IMR-90 (cell line): ENCODE results near the gene CNNM2. TPM values are rescaled to one million over a fixed set of nuclear protein-coding genes. Genes with fewer than 3 reads are reported as not detected.

Source experiments
- ATAC-seq: fragments of 200-7000 bp; cut with Tn5 transposase; 2 replicates; pipeline ENCODE4 v1.9.1; 2020; ENCODE audit warnings: low read depth, mild to moderate bottlenecking, moderate library complexity
- BruUV-seq: library from RNA; stranded (reverse); fragments of 400-500 nt; replicated peaks from 2 replicates; lab custom pipeline; 2021; lab: Mats Ljungman, UMichigan
- CTCF ChIA-PET: fragments of 300-600 bp; formaldehyde crosslinking; extraction: SDS; loops from one replicate; lab custom pipeline; 2021; ENCODE audit warnings: antibody characterized with exemption; lab: Yijun Ruan, JAX
- POLR2A ChIA-PET: fragments of 300-600 bp; sonication (Branson Sonifier 250); formaldehyde crosslinking; loops from one replicate; lab custom pipeline; 2022; ENCODE audit warnings: antibody characterized with exemption; ENCODE audit not compliant: unreplicated experiment; lab: Charles Lee
- DNase-seq: peaks from one replicate; pipeline ENCODE4 v3.0.0; 2013
- H2AFZ ChIP-seq: replicated peaks from 2 replicates; pipeline ENCODE3; 2013; ENCODE audit warnings: low read length, mild to moderate bottlenecking; ENCODE audit not compliant: poor library complexity
- H2AK5ac ChIP-seq: 2 replicates; pipeline ENCODE4 v1.6.1; 2013; ENCODE audit warnings: low read depth, low read length, inconsistent platforms
- H2AK9ac ChIP-seq: replicated peaks from 2 replicates; pipeline ENCODE3; 2013; ENCODE audit warnings: mild to moderate bottlenecking, low read depth, low read length, moderate library complexity; ENCODE audit not compliant: poor library complexity
- H2BK120ac ChIP-seq: 2 replicates; pipeline ENCODE4 v1.6.1; 2013; ENCODE audit warnings: low read depth, low read length, inconsistent platforms
- H2BK15ac ChIP-seq: 3 replicates; pipeline ENCODE4 v1.6.1; 2013; ENCODE audit warnings: low read depth, low read length, inconsistent platforms
- H2BK20ac ChIP-seq: 2 replicates; pipeline ENCODE4 v1.6.1; 2013; ENCODE audit warnings: low read depth, mild to moderate bottlenecking, inconsistent platforms, low read length, moderate library complexity
- H2BK5ac ChIP-seq: 2 replicates; pipeline ENCODE4 v1.6.1; 2013; ENCODE audit warnings: mild to moderate bottlenecking, low read depth, low read length, inconsistent platforms; ENCODE audit not compliant: poor library complexity, severe bottlenecking
- H3K14ac ChIP-seq: replicated peaks from 2 replicates; pipeline ENCODE4 v1.6.1; 2013; ENCODE audit warnings: low read depth, low read length, inconsistent platforms
- H3K18ac ChIP-seq: 2 replicates; pipeline ENCODE4 v1.6.1; 2013; ENCODE audit warnings: low read depth, low read length, control low read depth
- H3K23ac ChIP-seq: 2 replicates; pipeline ENCODE4 v1.6.1; 2013; ENCODE audit warnings: low read depth, low read length, inconsistent platforms
- H3K27ac ChIP-seq: 2 replicates; pipeline ENCODE4 v1.5.1; 2013; ENCODE audit warnings: mild to moderate bottlenecking, control low read depth, low read length; ENCODE audit not compliant: insufficient read depth
- H3K27me3 ChIP-seq: 2 replicates; pipeline ENCODE4 v1.6.1; 2013; ENCODE audit warnings: low read length; ENCODE audit not compliant: control insufficient read depth, insufficient read depth
- H3K36me3 ChIP-seq: 2 replicates; pipeline ENCODE4 v1.6.1; 2013; ENCODE audit warnings: low read length, mixed read lengths; ENCODE audit not compliant: control insufficient read depth, insufficient read depth
- H3K4ac ChIP-seq: 2 replicates; pipeline ENCODE4 v1.6.1; 2013; ENCODE audit warnings: low read depth, low read length, inconsistent platforms
- H3K4me1 ChIP-seq: 2 replicates; pipeline ENCODE4 v1.6.1; 2013; ENCODE audit warnings: low read length, mixed read lengths; ENCODE audit not compliant: control insufficient read depth, insufficient read depth
- H3K4me2 ChIP-seq: 2 replicates; pipeline ENCODE4 v1.6.1; 2013; ENCODE audit warnings: low read depth, mild to moderate bottlenecking, control low read depth, low read length, moderate library complexity
- H3K4me3 ChIP-seq: 2 replicates; pipeline ENCODE4 v1.5.1; 2013; ENCODE audit warnings: low read depth, mild to moderate bottlenecking, control low read depth, low read length, moderate library complexity; ENCODE audit not compliant: insufficient read depth
- H3K56ac ChIP-seq: 2 replicates; pipeline ENCODE4 v1.6.1; 2013; ENCODE audit warnings: low read length, inconsistent platforms; ENCODE audit not compliant: insufficient read depth; ENCODE audit errors: extremely low read depth
- H3K79me1 ChIP-seq, 2 experiments: 2 replicates each; pipeline ENCODE4 v1.6.1; 2013; ENCODE audit warnings: low read length in 2 of 2, inconsistent platforms in 1 of 2, low read depth in 1 of 2
- H3K9ac ChIP-seq: 2 replicates; pipeline ENCODE4 v1.6.1; 2013; ENCODE audit warnings: low read depth, low read length, control low read depth
- H3K9me1 ChIP-seq: 2 replicates; pipeline ENCODE4 v1.6.1; 2013; ENCODE audit warnings: low read length, inconsistent platforms; ENCODE audit not compliant: insufficient read depth
- H3K9me3 ChIP-seq: 2 replicates; pipeline ENCODE4 v1.6.1; 2013; ENCODE audit warnings: low read length; ENCODE audit not compliant: control insufficient read depth, insufficient read depth
- H4K20me1 ChIP-seq: 2 replicates; pipeline ENCODE4 v1.6.1; 2013; ENCODE audit warnings: low read length, inconsistent platforms; ENCODE audit not compliant: insufficient read depth
- H4K5ac ChIP-seq: 2 replicates; pipeline ENCODE4 v1.6.1; 2013; ENCODE audit warnings: mild to moderate bottlenecking, low read depth, low read length, control low read depth
- H4K8ac ChIP-seq, 2 experiments: 2 replicates each; pipeline ENCODE4 v1.6.1; 2013; ENCODE audit warnings: low read depth in 2 of 2, low read length in 2 of 2, control low read depth in 1 of 2, inconsistent platforms in 1 of 2
- H4K91ac ChIP-seq: 2 replicates; pipeline ENCODE4 v1.6.1; 2013; ENCODE audit warnings: low read depth, low read length, inconsistent platforms; ENCODE audit not compliant: insufficient read depth
- BHLHE40 ChIP-seq: fragments of 150-350 bp; IDR thresholded peaks from 2 replicates; pipeline ENCODE4 v1.6.1; 2016; ENCODE audit warnings: mild to moderate bottlenecking, low read depth, low read length
- CEBPB ChIP-seq: IDR thresholded peaks from 2 replicates; pipeline ENCODE4 v1.6.1; 2012; ENCODE audit warnings: low read depth, low read length, improper control_type of control experiment
- CHD1 ChIP-seq: IDR thresholded peaks from 2 replicates; pipeline ENCODE4 v1.6.1; 2012; ENCODE audit warnings: low read depth, low read length, improper control_type of control experiment
- MAFK ChIP-seq: IDR thresholded peaks from 2 replicates; pipeline ENCODE4 v1.6.1; 2012; ENCODE audit warnings: low read depth, low read length, improper control_type of control experiment
- MAZ ChIP-seq: IDR thresholded peaks from 2 replicates; pipeline ENCODE4 v1.6.1; 2012; ENCODE audit warnings: low read depth, mild to moderate bottlenecking, low read length, improper control_type of control experiment, moderate library complexity, borderline replicate concordance
- MXI1 ChIP-seq: IDR thresholded peaks from 2 replicates; pipeline ENCODE4 v1.6.1; 2012; ENCODE audit warnings: low read depth, mild to moderate bottlenecking, low read length, moderate library complexity, borderline replicate concordance
- NFE2L2 ChIP-seq: fragments of 150-350 bp; IDR thresholded peaks from 2 replicates; pipeline ENCODE4 v1.6.1; 2016; ENCODE audit warnings: low read depth, mild to moderate bottlenecking, low read length
- POLR2A ChIP-seq: IDR thresholded peaks from 2 replicates; pipeline ENCODE4 v1.6.1; 2012; ENCODE audit warnings: mild to moderate bottlenecking, low read depth, low read length
- RAD21 ChIP-seq: IDR thresholded peaks from 2 replicates; pipeline ENCODE4 v1.6.1; 2012; ENCODE audit warnings: low read length, improper control_type of control experiment
- RCOR1 ChIP-seq: IDR thresholded peaks from 2 replicates; pipeline ENCODE4 v1.6.1; 2012; ENCODE audit warnings: mild to moderate bottlenecking, low read length, improper control_type of control experiment; ENCODE audit not compliant: insufficient replicate concordance
- SMC3 ChIP-seq: fragments of 150-350 bp; IDR thresholded peaks from 2 replicates; pipeline ENCODE4 v1.6.1; 2016; ENCODE audit warnings: low read depth, mild to moderate bottlenecking, antibody characterized with exemption, low read length, moderate library complexity
- WGBS, 2 experiments: methylation state at CpG; one replicate each; pipeline versions ENCODE4 v1.1.5 to v1.1.7; 2013; ENCODE audit warnings: missing lambda C conversion rate in 2 of 2; ENCODE audit not compliant: insufficient read length in 1 of 2; ENCODE audit errors: extremely low coverage in 2 of 2; 5-methylcytosine and 5-hydroxymethylcytosine counted together
- dilution Hi-C: fragments of 300-500 bp; cut with HindIII; formaldehyde crosslinking; loops from one replicate; pipeline ENCODE4 v1.14.3; 2018; ENCODE audit warnings: low sequenced_read_pairs; ENCODE audit not compliant: unreplicated experiment
- in situ Hi-C: fragments of 300-500 bp; cut with MboI; formaldehyde crosslinking; loops from 3 replicates; pipeline ENCODE4 v1.14.3; 2019; ENCODE audit warnings: low sequenced_read_pairs, inconsistent platforms, mixed read lengths
- intact Hi-C: fragments of 100-400 bp; cut with micrococcal nuclease; formaldehyde crosslinking; loops from 2 replicates; pipeline ENCODE4 v1.10.0; 2022
- polyA plus RNA-seq, 3 experiments: library from polyadenylated mRNA; depleted of rRNA; stranded (reverse); fragments of >200 nt; gene quantifications; 2 replicates each; pipeline ENCODE4 v1.2.3, GENCODE V29; 2012; ENCODE audit warnings: low replicate concordance in 1 of 3
- total RNA-seq: library from RNA; depleted of rRNA; stranded (reverse); fragments of >200 nt; gene quantifications from 2 replicates; pipeline ENCODE4 v1.2.3, GENCODE V29; 2012
- TF ChIP-seq, protein P1 (sequence below): fragments of 150-350 bp; IDR thresholded peaks from 2 replicates; pipeline ENCODE4 v1.6.1; 2016; ENCODE audit warnings: low read depth, mild to moderate bottlenecking, low read length, moderate library complexity, borderline replicate concordance
- TF ChIP-seq, protein P2 (sequence below): fragments of 150-350 bp; IDR thresholded peaks from 2 replicates; pipeline ENCODE4 v1.6.1; 2017; ENCODE audit warnings: mild to moderate bottlenecking, antibody characterized with exemption, low read length, low read depth
- TF ChIP-seq, protein P3 (sequence below): conservative IDR thresholded peaks from 2 replicates; pipeline ENCODE4 v1.5.1; 2012; ENCODE audit warnings: mild to moderate bottlenecking, low read depth, low read length, improper control_type of control experiment

CNNM2 gene
- total and polyA plus RNA-seq, 2 of the 4 experiments (the other 2 are of a cell fraction): 4.7 to 5.6 TPM

DNA sequence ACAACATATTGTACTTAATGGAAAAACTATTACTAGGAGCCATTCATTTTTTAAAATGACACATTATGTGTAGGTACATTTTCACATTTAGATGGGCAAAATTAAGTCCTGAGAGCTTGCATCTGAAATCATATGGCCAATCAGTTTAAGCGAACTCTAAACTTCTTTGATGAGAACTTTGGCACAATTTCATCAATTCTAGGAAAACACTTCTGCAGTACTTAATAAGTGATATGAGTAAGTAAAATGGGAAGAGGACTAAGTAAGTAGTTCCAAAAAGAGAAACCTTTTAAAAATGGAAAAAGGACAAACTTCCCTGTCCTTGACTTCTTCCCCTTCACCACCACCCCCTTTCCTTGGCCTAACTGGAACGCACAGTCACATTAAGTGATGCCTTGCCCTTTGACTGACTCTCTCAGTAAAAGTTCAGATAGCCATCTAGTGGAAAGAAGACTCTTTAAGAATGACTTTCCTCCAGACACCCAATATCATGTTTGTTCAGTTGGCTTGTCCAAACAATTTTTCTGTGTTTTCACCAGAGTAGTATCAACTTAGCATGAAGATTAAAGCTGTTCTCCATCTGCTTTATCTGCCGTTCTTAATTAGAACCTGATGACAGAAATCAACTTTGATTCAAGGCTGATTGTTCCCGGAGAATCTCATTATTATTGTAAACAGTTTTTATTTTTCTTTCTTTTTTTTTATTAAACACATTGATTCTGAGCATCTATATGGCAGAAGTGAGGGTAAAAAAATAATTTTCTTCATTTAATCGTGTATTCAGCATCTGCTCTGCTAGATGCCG lies 45.1 kb downstream of the CNNM2 start:
- Histone ChIP-seq H3K56ac (no peak overlapping the region), H3K27ac (peak overlapping the region; percentile 71; the same call in 1 of the 2 replicates), H3K18ac (peak overlapping the region; percentile 26; the same call in 1 of the 2 replicates), H3K23ac (no peak overlapping the region), H3K79me1 (peaks cover 16 to 62% of the 10 kb centered on the region in 2 experiments), H2BK5ac (peak overlapping the region; percentile 32), H2BK15ac (no peak overlapping the region; the same call in 2 of the 3 replicates), H4K8ac (no peak overlapping the region), H3K9me1 (peaks cover 7% of the 10 kb centered on the region), H2AK9ac (no peak overlapping the region), H4K20me1 (no peaks in the 10 kb centered on the region; the same call in 1 of the 2 replicates), H2AK5ac (no peak overlapping the region), H3K4me3 (no peak overlapping the region), H3K4me1 (peaks cover 14% of the 10 kb centered on the region), H3K27me3 (no peaks in the 10 kb centered on the region), H4K5ac (no peak overlapping the region), H2AFZ (no peak overlapping the region), H2BK20ac (peak overlapping the region; percentile 64), H3K4ac (peak overlapping the region; percentile 24; the same call in 1 of the 2 replicates), H3K9ac (no peak overlapping the region), H4K91ac (no peak overlapping the region), H3K9me3 (no peaks in the 10 kb centered on the region), H3K4me2 (no peak overlapping the region), H2BK120ac (0 out of 2 replicates have a peak overlapping the region, but pooled peaks have one; percentile 17), H3K14ac (peak overlapping the region; percentile 34; the same call in 1 of the 2 replicates), H3K36me3 (no peaks in the 10 kb centered on the region)
- intact Hi-C loops: loop anchor here (2.0 kb wide), 2 partner anchors 14 to 42 kb away; no protein-coding TSS in a partner anchor
- ATAC-seq: peak; percentile 54
- POLR2A ChIA-PET: no interaction called here
- BruUV-seq: no TSS peak
- peak; percentile 37 for DNase-seq
- CTCF ChIA-PET: interaction anchor here (1.0 kb wide), 1 partner anchor 396 kb away, joined by 3 read pairs; no protein-coding TSS in a partner anchor
- no CpG with 5 or more reads among the region's 6 CpGs for WGBS, 2 experiments
- in situ Hi-C loops: no loop called here
- dilution Hi-C loops: no loop called here
- TF ChIP-seq, protein P1, sequence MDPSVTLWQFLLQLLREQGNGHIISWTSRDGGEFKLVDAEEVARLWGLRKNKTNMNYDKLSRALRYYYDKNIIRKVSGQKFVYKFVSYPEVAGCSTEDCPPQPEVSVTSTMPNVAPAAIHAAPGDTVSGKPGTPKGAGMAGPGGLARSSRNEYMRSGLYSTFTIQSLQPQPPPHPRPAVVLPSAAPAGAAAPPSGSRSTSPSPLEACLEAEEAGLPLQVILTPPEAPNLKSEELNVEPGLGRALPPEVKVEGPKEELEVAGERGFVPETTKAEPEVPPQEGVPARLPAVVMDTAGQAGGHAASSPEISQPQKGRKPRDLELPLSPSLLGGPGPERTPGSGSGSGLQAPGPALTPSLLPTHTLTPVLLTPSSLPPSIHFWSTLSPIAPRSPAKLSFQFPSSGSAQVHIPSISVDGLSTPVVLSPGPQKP: no peak
- TF ChIP-seq RAD21: no peak
- no peak for TF ChIP-seq MXI1
- TF ChIP-seq, protein P2, sequence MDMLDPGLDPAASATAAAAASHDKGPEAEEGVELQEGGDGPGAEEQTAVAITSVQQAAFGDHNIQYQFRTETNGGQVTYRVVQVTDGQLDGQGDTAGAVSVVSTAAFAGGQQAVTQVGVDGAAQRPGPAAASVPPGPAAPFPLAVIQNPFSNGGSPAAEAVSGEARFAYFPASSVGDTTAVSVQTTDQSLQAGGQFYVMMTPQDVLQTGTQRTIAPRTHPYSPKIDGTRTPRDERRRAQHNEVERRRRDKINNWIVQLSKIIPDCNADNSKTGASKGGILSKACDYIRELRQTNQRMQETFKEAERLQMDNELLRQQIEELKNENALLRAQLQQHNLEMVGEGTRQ: no peak
- no peak for TF ChIP-seq BHLHE40
- TF ChIP-seq, protein P3, sequence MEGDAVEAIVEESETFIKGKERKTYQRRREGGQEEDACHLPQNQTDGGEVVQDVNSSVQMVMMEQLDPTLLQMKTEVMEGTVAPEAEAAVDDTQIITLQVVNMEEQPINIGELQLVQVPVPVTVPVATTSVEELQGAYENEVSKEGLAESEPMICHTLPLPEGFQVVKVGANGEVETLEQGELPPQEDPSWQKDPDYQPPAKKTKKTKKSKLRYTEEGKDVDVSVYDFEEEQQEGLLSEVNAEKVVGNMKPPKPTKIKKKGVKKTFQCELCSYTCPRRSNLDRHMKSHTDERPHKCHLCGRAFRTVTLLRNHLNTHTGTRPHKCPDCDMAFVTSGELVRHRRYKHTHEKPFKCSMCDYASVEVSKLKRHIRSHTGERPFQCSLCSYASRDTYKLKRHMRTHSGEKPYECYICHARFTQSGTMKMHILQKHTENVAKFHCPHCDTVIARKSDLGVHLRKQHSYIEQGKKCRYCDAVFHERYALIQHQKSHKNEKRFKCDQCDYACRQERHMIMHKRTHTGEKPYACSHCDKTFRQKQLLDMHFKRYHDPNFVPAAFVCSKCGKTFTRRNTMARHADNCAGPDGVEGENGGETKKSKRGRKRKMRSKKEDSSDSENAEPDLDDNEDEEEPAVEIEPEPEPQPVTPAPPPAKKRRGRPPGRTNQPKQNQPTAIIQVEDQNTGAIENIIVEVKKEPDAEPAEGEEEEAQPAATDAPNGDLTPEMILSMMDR: no peak
- TF ChIP-seq CHD1: no peak
- no peak for TF ChIP-seq MAFK
- no peak for TF ChIP-seq SMC3
- TF ChIP-seq CEBPB: no peak
- TF ChIP-seq RCOR1: no peak
- TF ChIP-seq MAZ: no peak
- no peak for TF ChIP-seq POLR2A
- no peak for TF ChIP-seq NFE2L2
